Tibial nerve (tissue), 4 donors: ENCODE results near the gene FAM219A. TPM values are rescaled to one million over a fixed set of nuclear protein-coding genes. Genes with fewer than 3 reads are reported as not detected.

ENCODE experiments used
- DNase-seq, 2 donors: peaks; one replicate each; pipeline ENCODE4 v3.0.0-alpha.2; 2019; ENCODE audit warnings: low spot score in 2 of 2
- H3K27ac ChIP-seq, 4 donors: fragments of 200-600 bp; sonication (generic) in 3 of 4; one replicate each; pipeline ENCODE4 v1.5.1; 2017 to 2019; ENCODE audit warnings: mild to moderate bottlenecking in 1 of 4
- H3K27me3 ChIP-seq, 2 donors: fragments of 200-600 bp; sonication (generic) in 1 of 2; one replicate each; pipeline versions ENCODE4 v1.5.1 to v1.6.0; 2017 to 2019
- H3K36me3 ChIP-seq, 3 donors: fragments of 200-600 bp; sonication (generic); one replicate each; pipeline ENCODE4 v1.5.1; 2018 to 2019
- H3K4me1 ChIP-seq, 4 donors: fragments of 200-600 bp; sonication (generic) in 3 of 4; one replicate each; pipeline ENCODE4 v1.5.1; 2017 to 2019
- H3K4me3 ChIP-seq, 4 donors: fragments of 200-600 bp; sonication (generic) in 3 of 4; one replicate each; pipeline ENCODE4 v1.5.1; 2017 to 2019; ENCODE audit warnings: mild to moderate bottlenecking in 1 of 4, moderate library complexity in 1 of 4
- H3K9me3 ChIP-seq, 4 donors: fragments of 200-600 bp; sonication (generic) in 3 of 4; one replicate each; pipeline ENCODE4 v1.5.1; 2017 to 2019
- EP300 ChIP-seq, 2 donors: sonication (generic); formaldehyde crosslinking; IDR thresholded peaks; one replicate each; pipeline ENCODE4 v1.6.1; 2017; ENCODE audit warnings: antibody characterized with exemption in 2 of 2, mild to moderate bottlenecking in 1 of 2
- POLR2A ChIP-seq, 2 donors: fragments of 450-650 bp; IDR thresholded peaks; one replicate each; pipeline ENCODE4 v1.6.1; 2017; ENCODE audit warnings: antibody characterized with exemption in 2 of 2, mild to moderate bottlenecking in 2 of 2, moderate library complexity in 2 of 2
- WGBS, 2 donors: methylation state at CpG; one replicate each; pipeline ENCODE4 v1.1.5; 2018; 5-methylcytosine and 5-hydroxymethylcytosine counted together
- total RNA-seq, 4 donors: library from RNA; depleted of rRNA; stranded (reverse); fragments of >200 nt; gene quantifications; one replicate each; pipeline ENCODE4 v1.1.0, GENCODE V29; 2016
- TF ChIP-seq, protein P1 (sequence below), 5 experiments: fragments of 200-600 bp in 3 of 5; fragments of 450-650 bp in 2 of 5; sonication (generic) in 3 of 5; IDR thresholded peaks; one replicate each; pipeline ENCODE4 v1.5.1; 2016 to 2019; ENCODE audit warnings: antibody characterized with exemption in 5 of 5, mild to moderate bottlenecking in 3 of 5, moderate library complexity in 2 of 5

FAM219A gene
- total RNA-seq, 4 donors from 2014 or later, result 8.5 to 15.6 (median 13.6) TPM

DNA sequence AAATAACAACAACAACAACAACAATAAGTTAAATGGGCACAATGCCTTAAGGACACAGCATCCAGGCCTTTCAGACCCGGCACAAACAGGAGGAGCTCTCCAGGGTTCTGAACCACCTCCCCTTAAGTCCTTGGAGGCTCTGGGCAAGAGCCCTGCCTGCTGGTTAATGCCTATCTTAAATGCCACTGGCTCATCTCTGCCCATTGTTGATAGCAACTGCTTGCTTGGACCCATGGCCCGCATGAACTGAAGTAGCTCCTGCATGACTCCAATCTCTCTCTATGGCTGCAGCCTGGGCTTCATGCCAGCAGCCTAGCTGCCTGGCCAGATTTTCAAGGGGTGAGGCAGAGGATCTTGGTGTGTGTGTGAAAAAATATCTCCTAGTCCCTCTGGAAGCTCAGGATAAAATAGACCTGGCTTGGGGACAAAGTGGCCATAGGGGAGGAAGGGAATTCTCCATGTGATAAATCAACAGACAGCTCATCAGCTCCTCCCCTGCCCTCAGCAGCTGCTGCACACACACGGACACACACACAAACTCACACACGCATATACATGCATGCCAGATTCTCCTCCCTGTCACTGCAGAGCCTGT lies 27.4 kb downstream of the FAM219A start:
- peaks cover 0 to 7% (median 0%) of the 10 kb centered on the region in 3 donors for H3K36me3 ChIP-seq
- WGBS, 2 donors, result 22 to 42% methylated on average over 4 of the region's 4 CpGs
- TF ChIP-seq EP300 (IDR thresholded peaks at IDR 0.05) (no peak), POLR2A (IDR thresholded peaks at IDR 0.05) (no peak)
- TF ChIP-seq, protein P1, sequence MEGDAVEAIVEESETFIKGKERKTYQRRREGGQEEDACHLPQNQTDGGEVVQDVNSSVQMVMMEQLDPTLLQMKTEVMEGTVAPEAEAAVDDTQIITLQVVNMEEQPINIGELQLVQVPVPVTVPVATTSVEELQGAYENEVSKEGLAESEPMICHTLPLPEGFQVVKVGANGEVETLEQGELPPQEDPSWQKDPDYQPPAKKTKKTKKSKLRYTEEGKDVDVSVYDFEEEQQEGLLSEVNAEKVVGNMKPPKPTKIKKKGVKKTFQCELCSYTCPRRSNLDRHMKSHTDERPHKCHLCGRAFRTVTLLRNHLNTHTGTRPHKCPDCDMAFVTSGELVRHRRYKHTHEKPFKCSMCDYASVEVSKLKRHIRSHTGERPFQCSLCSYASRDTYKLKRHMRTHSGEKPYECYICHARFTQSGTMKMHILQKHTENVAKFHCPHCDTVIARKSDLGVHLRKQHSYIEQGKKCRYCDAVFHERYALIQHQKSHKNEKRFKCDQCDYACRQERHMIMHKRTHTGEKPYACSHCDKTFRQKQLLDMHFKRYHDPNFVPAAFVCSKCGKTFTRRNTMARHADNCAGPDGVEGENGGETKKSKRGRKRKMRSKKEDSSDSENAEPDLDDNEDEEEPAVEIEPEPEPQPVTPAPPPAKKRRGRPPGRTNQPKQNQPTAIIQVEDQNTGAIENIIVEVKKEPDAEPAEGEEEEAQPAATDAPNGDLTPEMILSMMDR (IDR thresholded peaks at IDR 0.05), result no peak
- no peaks in the 10 kb centered on the region for H3K9me3 ChIP-seq
- H3K4me3 ChIP-seq, result no peak overlapping the region
- H3K27ac ChIP-seq, result no peak overlapping the region
- DNase-seq, result peak in 1 of 2 donors; percentile 26
- no peaks in the 10 kb centered on the region for H3K27me3 ChIP-seq
- peaks cover 0 to 31% (median 4%) of the 10 kb centered on the region in 4 donors for H3K4me1 ChIP-seq

DNA sequence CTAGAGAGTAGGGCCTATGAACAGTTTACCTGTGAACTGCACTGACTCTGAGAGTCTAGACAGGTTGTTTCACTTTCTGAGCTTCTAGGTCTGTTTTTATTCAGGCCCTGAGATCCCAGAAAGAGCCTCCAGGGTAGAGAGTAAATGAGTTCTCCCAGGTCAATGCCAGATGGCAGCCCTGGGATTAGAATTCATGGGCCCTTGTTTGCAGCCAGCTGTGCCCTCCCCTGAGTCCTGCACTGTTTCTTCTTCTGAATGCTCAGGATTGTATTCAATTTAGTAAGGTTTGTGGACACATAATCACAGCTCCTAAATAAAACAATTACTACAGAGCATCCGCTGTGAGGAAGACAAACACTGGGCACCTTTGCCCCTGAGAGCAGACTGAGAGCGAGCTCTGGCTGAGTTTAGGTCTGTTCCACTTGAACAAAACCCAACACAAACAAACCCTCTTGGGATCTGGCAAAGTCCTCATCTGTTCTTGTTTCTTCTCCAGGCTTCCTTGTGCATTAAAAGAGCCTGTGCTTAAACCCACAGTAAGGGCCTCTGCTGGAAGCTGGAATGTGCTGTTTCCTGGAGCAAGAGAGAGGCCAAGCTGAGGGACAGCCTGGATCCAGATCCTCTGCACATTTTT lies 29.9 kb downstream of the FAM219A start:
- Histone ChIP-seq H3K9me3 (no peaks in the 10 kb centered on the region), H3K36me3 (peaks cover 0 to 10% (median 0%) of the 10 kb centered on the region in 3 donors), H3K4me3 (no peak overlapping the region), H3K27me3 (no peaks in the 10 kb centered on the region), H3K27ac (no peak overlapping the region), H3K4me1 (peaks cover 0 to 31% (median 4%) of the 10 kb centered on the region in 4 donors)
- WGBS, 2 donors, result 32 to 56% methylated on average over 2 of the region's 2 CpGs
- DNase-seq, result no peak
- TF ChIP-seq POLR2A (IDR thresholded peaks at IDR 0.05) (no peak), EP300 (IDR thresholded peaks at IDR 0.05) (no peak)
- TF ChIP-seq, protein P1 (IDR thresholded peaks at IDR 0.05), result no peak

DNA sequence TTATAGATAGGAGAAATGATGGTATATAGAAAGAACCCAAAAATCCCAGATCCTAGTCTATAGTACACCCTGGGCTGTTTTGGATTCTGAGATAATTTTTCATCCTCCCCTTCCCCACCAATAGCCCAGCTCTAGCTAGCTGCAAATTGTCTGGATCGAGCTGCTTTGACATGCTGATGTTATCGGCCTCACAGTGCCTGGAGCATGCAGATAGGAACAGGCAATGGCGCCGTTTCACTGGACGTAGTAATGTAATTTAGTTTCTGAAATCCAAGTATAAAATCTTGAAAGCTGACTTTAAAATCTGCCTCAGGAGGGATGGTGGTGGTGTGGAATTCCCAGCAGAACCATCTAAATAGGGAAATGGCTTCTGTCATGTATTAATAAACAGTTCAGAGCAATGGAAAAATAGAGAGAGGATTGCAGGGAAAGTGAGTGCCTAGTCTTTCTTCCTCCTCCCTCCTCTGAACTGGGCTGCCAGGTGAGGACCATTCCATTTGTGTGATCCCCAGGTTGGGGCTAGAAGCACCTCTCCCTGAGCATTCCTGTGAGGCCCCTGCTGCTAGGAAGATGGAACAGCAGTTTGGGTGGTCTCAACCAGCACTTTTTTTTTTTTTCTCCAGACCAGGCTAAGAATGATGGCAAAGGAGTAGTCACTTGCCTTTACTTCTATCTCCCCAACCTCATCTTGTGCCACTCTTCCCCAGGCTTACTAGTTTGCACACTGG lies 31.9 kb downstream of the FAM219A start:
- H3K27me3 ChIP-seq, result no peaks in the 10 kb centered on the region
- H3K9me3 ChIP-seq, result no peaks in the 10 kb centered on the region
- TF ChIP-seq EP300 (IDR thresholded peaks at IDR 0.05) (no peak), POLR2A (IDR thresholded peaks at IDR 0.05) (no peak)
- TF ChIP-seq, protein P1 (IDR thresholded peaks at IDR 0.05), result no peak
- peaks cover 0 to 10% (median 0%) of the 10 kb centered on the region in 3 donors for H3K36me3 ChIP-seq
- H3K27ac ChIP-seq, result no peak overlapping the region
- WGBS, 2 donors, result 80 to 81% methylated on average over 5 of the region's 5 CpGs
- H3K4me1 ChIP-seq, result peaks cover 0 to 24% (median 4%) of the 10 kb centered on the region in 4 donors
- DNase-seq, result no peak
- no peak overlapping the region for H3K4me3 ChIP-seq

DNA sequence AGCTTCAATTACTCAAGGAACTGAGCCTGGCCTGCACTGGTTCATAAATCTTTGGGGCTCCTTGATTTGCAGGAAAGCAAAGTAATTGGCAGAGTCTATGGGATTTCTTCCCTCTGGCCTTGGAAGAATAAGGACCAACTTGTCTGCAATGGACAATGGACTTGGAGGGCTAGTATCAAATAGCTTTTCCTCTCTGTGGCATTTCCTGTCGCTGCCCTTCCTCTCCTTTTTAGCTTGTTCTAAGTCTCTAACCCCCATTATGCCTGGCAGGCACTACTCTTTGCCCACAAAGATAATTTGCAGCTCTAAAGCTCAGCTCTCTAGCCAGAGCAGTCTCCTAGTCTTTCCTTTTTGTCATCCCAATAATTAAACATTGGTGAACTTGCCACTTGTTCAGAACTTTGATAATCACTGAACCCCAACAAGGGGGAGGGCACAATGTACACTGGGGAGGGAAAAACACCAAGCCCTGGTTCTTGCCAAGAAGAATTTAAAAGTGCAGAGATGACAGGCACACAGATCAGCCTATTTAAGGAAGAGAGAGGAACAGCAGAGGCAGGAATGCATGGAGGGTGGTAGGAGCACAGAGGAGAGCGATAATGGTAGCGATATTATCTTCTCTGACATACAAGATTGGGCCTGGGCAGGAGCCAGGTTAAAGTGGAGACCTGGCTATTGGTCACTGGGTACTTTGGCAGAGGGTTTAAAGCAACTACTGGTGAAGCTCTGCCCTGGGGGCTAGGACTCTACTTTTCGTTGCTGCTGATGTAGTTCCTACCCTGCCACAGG lies 38.5 kb downstream of the FAM219A start:
- no peaks in the 10 kb centered on the region for H3K27me3 ChIP-seq
- H3K9me3 ChIP-seq, result no peaks in the 10 kb centered on the region
- 66 to 73% methylated on average over 4 of the region's 4 CpGs for WGBS, 2 donors
- H3K4me3 ChIP-seq, result no peak overlapping the region
- no peak overlapping the region for H3K27ac ChIP-seq
- TF ChIP-seq, protein P1 (IDR thresholded peaks at IDR 0.05), result no peak
- TF ChIP-seq EP300 (IDR thresholded peaks at IDR 0.05) (no peak), POLR2A (IDR thresholded peaks at IDR 0.05) (no peak)
- DNase-seq, result no peak
- peaks cover 0 to 4% (median 0%) of the 10 kb centered on the region in 4 donors for H3K4me1 ChIP-seq
- H3K36me3 ChIP-seq, result peaks cover 0 to 7% (median 0%) of the 10 kb centered on the region in 3 donors
